ENCODE data around the gene SSB. TPM values are rescaled to one million over a fixed set of nuclear protein-coding genes. Genes with fewer than 3 reads are reported as not detected.
"Not testable (repeated sequence)": the region's sequence is repeated elsewhere in the genome, so short reads cannot be mapped to it uniquely, and the experiment has no call there.

Gene SSB
- total RNA-seq, 2 experiments from 2014 or later, result 112 to 120 TPM

- Mint-ChIP-seq H3K9me3 (peaks cover 13% of the 10 kb centered on the region), H3K27ac (peak overlapping the region; percentile 64), H3K4me1 (ENCODE audit: low read depth) (peaks cover 54% of the 10 kb centered on the region), H3K36me3 (peaks cover 57% of the 10 kb centered on the region)
- H3K27me3 Mint-ChIP-seq, CTCF ChIA-PET, H3K4me3 Mint-ChIP-seq: not testable (repeated sequence)
- DNase-seq, result peak; percentile 19
- intact Hi-C loops (cut with micrococcal nuclease), result loop anchor here (10.0 kb wide), 1 partner anchor 455 kb away; the partner anchor contains the start of gene LRP2
- POLR2A ChIA-PET, result interaction anchor here (0.6 kb wide), 1 partner anchor 18 kb away, joined by 3 read pairs; no protein-coding TSS in a partner anchor
Measured at GRCh38 chr2:169820101-169820500, 21.4 kb downstream of the SSB start.

GRCh38 chr2:169822036-169822435 is 23.4 kb downstream of the SSB start:
- intact Hi-C loops (cut with micrococcal nuclease), result loop anchor here (10.0 kb wide), 1 partner anchor 457 kb away; the partner anchor contains the start of gene LRP2
- H3K27ac Mint-ChIP-seq, result no peak overlapping the region
- no peak for DNase-seq
- H3K36me3 Mint-ChIP-seq, result peaks cover 39% of the 10 kb centered on the region
- H3K4me1 Mint-ChIP-seq (ENCODE audit: low read depth), result peaks cover 50% of the 10 kb centered on the region
- ChIA-PET CTCF (interaction anchor here (0.6 to 3.2 kb wide), 3 partner anchors 9 to 992 kb away, joined by 3 to 13 read pairs (median 3); no protein-coding TSS in a partner anchor), POLR2A (no interaction called here)
- H3K27me3 Mint-ChIP-seq, result no peaks in the 10 kb centered on the region
- H3K9me3 Mint-ChIP-seq, result peaks cover 6% of the 10 kb centered on the region
- H3K4me3 Mint-ChIP-seq, result no peak overlapping the region

GRCh38 chr2:169822785-169823392 is 24.2 kb downstream of the SSB start:
- H3K27me3 Mint-ChIP-seq, result no peaks in the 10 kb centered on the region
- ChIA-PET POLR2A (interaction anchor here (0.6 kb wide), 2 partner anchors 230 to 337 kb away, joined by 3 read pairs; no protein-coding TSS in a partner anchor), CTCF (interaction anchor here (3.2 kb wide), 1 partner anchor 10 kb away, joined by 13 read pairs; no protein-coding TSS in a partner anchor)
- H3K9me3 Mint-ChIP-seq, result no peaks in the 10 kb centered on the region
- peak overlapping the region; percentile 9 for H3K4me3 Mint-ChIP-seq
- peaks cover 31% of the 10 kb centered on the region for H3K36me3 Mint-ChIP-seq
- no peak overlapping the region for H3K27ac Mint-ChIP-seq
- peaks cover 51% of the 10 kb centered on the region for H3K4me1 Mint-ChIP-seq (ENCODE audit: low read depth)
- intact Hi-C loops (cut with micrococcal nuclease), result loop anchor here (10.0 kb wide), 1 partner anchor 458 kb away; the partner anchor contains the start of gene LRP2
- DNase-seq, result no peak

GRCh38 chr2:169823996-169824372 is 25.3 kb downstream of the SSB start:
- no peaks in the 10 kb centered on the region for H3K27me3 Mint-ChIP-seq
- peak overlapping the region; percentile 84 for H3K4me3 Mint-ChIP-seq
- no peaks in the 10 kb centered on the region for H3K9me3 Mint-ChIP-seq
- H3K27ac Mint-ChIP-seq, result peak overlapping the region; percentile 78
- H3K4me1 Mint-ChIP-seq (ENCODE audit: low read depth), result peaks cover 56% of the 10 kb centered on the region
- intact Hi-C loops (cut with micrococcal nuclease), result loop anchor here (2.0 to 10.0 kb wide), 2 partner anchors 53 to 459 kb away; partner anchors contain the start of gene LRP2
- DNase-seq, result no peak
- POLR2A ChIA-PET, result interaction anchor here (0.8 to 1.4 kb wide), 3 partner anchors 16 to 25 kb away, joined by 3 to 4 read pairs (median 3); partner anchors contain the start of gene SSB
- peaks cover 23% of the 10 kb centered on the region for H3K36me3 Mint-ChIP-seq
- CTCF ChIA-PET, result interaction anchor here (1.1 to 3.2 kb wide), 12 partner anchors 9 to 251 kb away, joined by 3 to 13 read pairs (median 6); partner anchors contain the start of gene FASTKD1

GRCh38 chr2:169824373-169825333 is 26.0 kb downstream of the SSB start, which contains the start of gene METTL5:
Gene METTL5 (minus strand): TSS chr2:169824905. CDS start chr2:169824597, 308 bp downstream.
- intact Hi-C loops (cut with micrococcal nuclease), result loop anchor here (1.0 to 10.0 kb wide), 4 partner anchors 52 to 460 kb away; partner anchors contain the start of genes CFAP210, LRP2 and PHOSPHO2
- POLR2A ChIA-PET, result interaction anchor here (0.8 to 1.4 kb wide), 3 partner anchors 16 to 26 kb away, joined by 3 to 4 read pairs (median 3); partner anchors contain the start of gene SSB
- Mint-ChIP-seq H3K36me3 (peaks cover 17% of the 10 kb centered on the region), H3K9me3 (no peaks in the 10 kb centered on the region), H3K4me1 (ENCODE audit: low read depth) (peaks cover 55% of the 10 kb centered on the region), H3K4me3 (peak within 1 kb of the TSS; percentile 84), H3K27ac (peak within 1 kb of the TSS; percentile 78), H3K27me3 (no peaks in the 10 kb centered on the region)
- CTCF ChIA-PET, result interaction anchor here (0.6 to 3.2 kb wide), 14 partner anchors 9 to 252 kb away, joined by 3 to 13 read pairs (median 6); partner anchors contain the start of gene FASTKD1
- peak; percentile 87 for DNase-seq

GRCh38 chr2:169827272-169828140 is 28.8 kb downstream of the SSB start, which contains the start of gene UBR3:
Gene UBR3 (plus strand): TSS chr2:169827454. CDS start chr2:169827508, 54 bp downstream.
- H3K9me3 Mint-ChIP-seq, result no peaks in the 10 kb centered on the region
- H3K27me3 Mint-ChIP-seq, result no peaks in the 10 kb centered on the region
- ChIA-PET POLR2A (interaction anchor here (0.7 to 2.2 kb wide), 11 partner anchors 9 to 255 kb away, joined by 3 to 10 read pairs (median 4); partner anchors contain the start of gene SSB), CTCF (interaction anchor here (0.6 to 2.2 kb wide), 12 partner anchors 9 to 1101 kb away, joined by 3 to 11 read pairs (median 4); partner anchors contain the start of genes GORASP2 and SSB)
- H3K36me3 Mint-ChIP-seq, result peaks cover 8% of the 10 kb centered on the region
- H3K27ac Mint-ChIP-seq, result peak within 1 kb of the TSS; percentile 61
- peak within 1 kb of the TSS; percentile 89 for H3K4me3 Mint-ChIP-seq
- peaks cover 53% of the 10 kb centered on the region for H3K4me1 Mint-ChIP-seq (ENCODE audit: low read depth)
- peak; percentile 94 for DNase-seq
- intact Hi-C loops (cut with micrococcal nuclease), result loop anchor here (1.0 to 10.0 kb wide), 4 partner anchors 29 to 463 kb away; partner anchors contain the start of genes CFAP210, FASTKD1, LRP2 and PHOSPHO2

GRCh38 chr2:169828141-169828811 is 29.6 kb downstream of the SSB start:
- ChIA-PET POLR2A (interaction anchor here (1.0 to 2.2 kb wide), 9 partner anchors 10 to 243 kb away, joined by 3 to 10 read pairs (median 4); partner anchors contain the start of gene SSB), CTCF (interaction anchor here (0.8 to 2.2 kb wide), 10 partner anchors 13 to 1101 kb away, joined by 3 to 11 read pairs (median 4); partner anchors contain the start of genes GORASP2 and SSB)
- H3K9me3 Mint-ChIP-seq, result no peaks in the 10 kb centered on the region
- intact Hi-C loops (cut with micrococcal nuclease), result loop anchor here (5.0 to 10.0 kb wide), 2 partner anchors 136 to 463 kb away; partner anchors contain the start of genes CFAP210, LRP2 and PHOSPHO2
- peaks cover 53% of the 10 kb centered on the region for H3K4me1 Mint-ChIP-seq (ENCODE audit: low read depth)
- H3K36me3 Mint-ChIP-seq, result peaks cover 3% of the 10 kb centered on the region
- DNase-seq, result peak; percentile 64
- peak overlapping the region; percentile 61 for H3K27ac Mint-ChIP-seq
- no peaks in the 10 kb centered on the region for H3K27me3 Mint-ChIP-seq
- peak overlapping the region; percentile 89 for H3K4me3 Mint-ChIP-seq

GRCh38 chr2:169834401-169834800 is 35.7 kb downstream of the SSB start:
- no peak for DNase-seq
- intact Hi-C loops (cut with micrococcal nuclease), result no loop called here
- CTCF ChIA-PET, result interaction anchor here (2.0 kb wide), 1 partner anchor 10 kb away, joined by 9 read pairs; the partner anchor contains the start of gene METTL5
- Mint-ChIP-seq H3K9me3 (no peaks in the 10 kb centered on the region), H3K27me3 (no peaks in the 10 kb centered on the region), H3K27ac (no peak overlapping the region), H3K4me1 (ENCODE audit: low read depth) (peaks cover 49% of the 10 kb centered on the region), H3K4me3 (no peak overlapping the region), H3K36me3 (peaks cover 3% of the 10 kb centered on the region)
- POLR2A ChIA-PET, result interaction anchor here (1.0 kb wide), 1 partner anchor 355 kb away, joined by 3 read pairs; the partner anchor contains the start of gene BBS5

- ChIA-PET POLR2A (interaction anchor here (1.4 kb wide), 1 partner anchor 11 kb away, joined by 3 read pairs; no protein-coding TSS in a partner anchor), CTCF (interaction anchor here (1.4 kb wide), 1 partner anchor 11 kb away, joined by 3 read pairs; the partner anchor contains the start of gene UBR3)
- Mint-ChIP-seq H3K36me3 (peaks cover 10% of the 10 kb centered on the region), H3K4me1 (ENCODE audit: low read depth) (peaks cover 40% of the 10 kb centered on the region), H3K9me3 (no peaks in the 10 kb centered on the region), H3K27me3 (no peaks in the 10 kb centered on the region), H3K27ac (no peak overlapping the region), H3K4me3 (no peak overlapping the region)
- intact Hi-C loops (cut with micrococcal nuclease), result no loop called here
- DNase-seq, result no peak
Measured at GRCh38 chr2:169838743-169839489, 40.2 kb downstream of the SSB start.

Measured in activated CD4-positive, alpha-beta memory T cell treated with anti-CD3 and anti-CD28 coated beads for 36 hours (primary cell).